Frontal cortex (tissue), 4 donors: ENCODE results near the gene SLC12A4. TPM values are rescaled to one million over a fixed set of nuclear protein-coding genes. Genes with fewer than 3 reads are reported as not detected.
"Not testable (repeated sequence)": the region's sequence is repeated elsewhere in the genome, so short reads cannot be mapped to it uniquely, and the experiment has no call there.

Experiments
- DNase-seq, 2 donors: peaks; one replicate each; pipeline ENCODE4 v3.0.0; 2012; ENCODE audit warnings: low spot score in 2 of 2
- FAIRE-seq: peaks from 2 replicates; lab custom pipeline; 2012; peaks lifted over from hg19 to GRCh38; lab: Jason Lieb, UNC
- total RNA-seq: library from RNA; depleted of rRNA; stranded (reverse); fragments of >200 nt; gene quantifications from one replicate; pipeline ENCODE4 v1.2.3, GENCODE V29; 2014
- donor health status: control.
- donor health status: control.
- donor health status: control.

Gene SLC12A4
- total RNA-seq, 1 donor from 2014 or later: 6.5 TPM

DNA sequence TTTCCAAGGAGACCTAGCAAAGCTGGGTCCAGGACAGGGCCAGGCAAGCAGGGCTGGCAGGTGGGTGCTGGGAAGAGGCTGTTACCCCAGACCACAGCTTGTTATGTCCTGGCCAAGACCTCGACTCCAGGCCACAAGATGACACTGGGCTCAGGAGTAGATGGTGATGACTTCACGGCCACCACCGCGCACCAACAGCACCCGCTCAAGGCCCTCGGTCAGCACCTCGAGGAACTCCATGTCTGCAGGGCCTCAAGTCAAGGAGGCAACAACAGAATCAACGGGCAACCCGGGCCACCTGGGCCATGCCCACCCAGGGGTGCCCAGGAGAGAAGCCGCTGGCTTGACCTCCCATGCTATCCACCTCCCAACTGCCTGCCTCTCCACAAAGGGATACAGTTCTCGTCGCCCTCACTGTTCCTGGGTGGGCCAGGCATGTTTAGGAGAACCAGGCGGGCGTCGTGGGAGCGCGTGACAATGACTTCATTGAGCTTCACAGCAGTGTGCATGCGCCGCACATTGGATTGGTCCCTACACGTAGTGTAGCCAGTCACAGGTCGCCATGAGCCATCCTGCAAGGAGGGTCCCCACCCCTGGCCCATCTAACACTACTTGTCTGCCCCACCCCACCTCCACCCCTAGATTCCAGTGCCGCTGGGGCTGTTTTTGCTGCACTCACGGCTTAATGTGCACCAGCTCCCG lies 23.6 kb downstream of the SLC12A4 start:
- no peak for FAIRE-seq
- DNase-seq: no peak

DNA sequence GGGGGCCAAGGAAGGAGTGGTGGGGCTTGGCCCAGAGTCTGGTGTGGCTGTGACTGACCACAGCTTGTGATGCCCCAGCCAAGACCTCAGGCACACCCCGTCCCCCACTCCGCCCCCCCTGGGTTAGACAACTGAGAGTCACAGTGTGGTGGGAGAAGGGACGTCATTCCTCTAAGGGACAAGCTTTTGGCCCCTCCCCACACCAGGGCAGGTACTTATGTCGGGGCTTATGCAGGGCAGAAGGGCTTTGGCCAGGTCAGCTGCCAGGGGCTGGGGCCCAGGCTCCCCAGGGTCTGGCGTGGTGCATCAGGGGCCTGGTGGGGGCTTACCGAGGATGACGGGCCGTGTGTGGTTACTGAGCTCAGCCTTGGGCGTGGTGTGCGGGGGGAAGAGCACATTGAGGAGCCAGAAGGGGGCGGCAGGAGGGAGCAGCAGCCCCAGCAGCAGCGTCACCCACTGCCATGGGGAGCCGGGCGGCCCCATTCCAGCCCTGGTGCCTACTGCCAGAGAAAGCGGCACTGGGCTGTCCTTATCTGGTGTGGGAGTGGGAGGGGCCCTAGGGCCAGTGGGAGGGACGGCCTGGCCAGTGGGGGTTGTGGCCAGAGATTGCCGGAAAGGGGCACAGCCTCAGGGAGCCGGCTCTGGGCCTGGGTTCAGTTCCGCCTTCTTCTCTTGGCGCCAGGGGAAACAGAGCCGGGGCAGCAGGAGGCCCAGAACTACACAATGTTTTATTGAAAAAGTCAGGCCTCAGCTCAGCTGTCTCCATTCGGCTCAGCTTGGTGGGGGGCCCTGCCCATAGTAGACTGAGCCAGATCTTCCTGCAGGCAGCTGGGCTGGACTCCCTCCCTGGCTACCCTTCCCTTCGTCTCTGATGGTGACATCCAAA lies 24.6 kb downstream of the SLC12A4 start, which contains the start of gene LCAT:
LCAT (minus strand) TSS at position 502 of the 886 bp plus-strand sequence; CDS start at position 483, 19 bp downstream.
- peak; percentile 73 to 74 for DNase-seq

DNA sequence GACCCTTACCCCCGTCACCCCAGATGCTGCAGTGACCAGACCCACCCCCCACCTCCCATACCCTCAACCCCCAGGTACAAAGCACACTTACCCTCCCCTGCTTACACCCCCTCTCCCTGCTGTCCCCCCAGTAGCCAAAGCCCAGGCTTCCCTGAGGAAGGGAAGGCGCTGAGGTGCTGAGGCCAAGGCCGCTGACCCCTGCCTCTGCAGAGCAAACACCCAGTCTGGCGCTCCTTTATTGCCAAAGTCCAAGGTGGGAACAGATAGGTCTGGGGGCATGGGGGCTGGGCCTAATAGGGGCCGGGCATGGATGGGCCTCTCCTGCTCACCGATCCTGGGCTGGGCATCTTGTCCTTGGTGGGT lies 25.2 kb downstream of the SLC12A4 start:
- no peak for DNase-seq
- FAIRE-seq: no peak

More for the DNA sequence above, 24.6 kb downstream of the SLC12A4 start, which contains the start of gene LCAT:
- no peak for FAIRE-seq

DNA sequence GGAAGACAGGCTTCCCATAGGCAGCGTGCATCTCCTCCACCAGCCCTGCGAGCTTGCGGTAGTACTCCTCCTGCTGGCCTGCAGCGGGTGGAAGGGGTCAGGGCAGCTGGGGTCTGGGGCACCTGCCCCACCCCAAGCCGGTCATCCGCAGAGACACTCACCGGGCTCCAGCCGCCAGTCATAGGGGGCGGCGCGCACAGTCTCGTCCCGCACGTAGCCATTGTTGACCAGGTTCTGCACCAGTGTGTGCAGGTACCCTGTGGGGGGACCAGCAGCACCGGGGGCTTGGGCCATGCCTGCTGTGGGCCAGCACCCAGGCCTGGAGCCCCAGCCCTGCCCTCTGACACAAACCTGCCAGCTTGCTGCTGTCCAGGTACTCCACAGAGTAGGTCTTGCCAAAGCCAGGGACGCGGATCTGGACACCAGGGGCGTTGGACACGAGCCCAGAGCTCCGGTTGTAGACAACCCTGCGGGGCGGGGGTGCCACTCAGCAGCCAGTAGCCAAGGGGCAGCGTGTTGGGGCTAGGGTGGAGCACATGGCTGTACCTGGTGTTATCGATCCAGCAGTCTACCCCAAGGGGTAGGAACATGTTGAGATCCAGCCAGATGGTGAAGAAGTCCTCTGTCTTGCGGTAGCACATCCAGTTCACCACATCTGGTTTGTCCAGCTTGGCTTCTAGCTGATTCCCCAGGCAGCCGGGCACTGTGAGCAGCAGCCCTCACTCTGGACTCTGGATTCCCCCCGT lies 25.8 kb downstream of the SLC12A4 start:
- DNase-seq (no peak), FAIRE-seq (no peak)

DNA sequence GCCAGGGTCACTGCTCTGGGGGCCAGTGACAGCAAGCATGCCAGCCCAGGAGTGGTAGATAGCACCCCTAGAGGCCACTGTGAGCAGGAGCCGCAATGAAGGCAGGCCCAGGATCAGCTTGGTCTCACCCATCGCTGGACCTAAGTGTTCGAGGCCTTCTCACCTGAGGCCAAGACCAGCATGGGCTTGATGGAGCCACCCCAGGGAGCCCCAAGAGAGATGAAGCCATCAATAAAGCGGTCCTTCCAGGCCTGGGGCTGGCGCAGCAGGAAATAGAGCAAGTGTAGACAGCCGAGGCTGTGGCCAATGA lies 26.3 kb downstream of the SLC12A4 start:
- FAIRE-seq: no peak
- DNase-seq: peak in 1 of 2 donors; percentile 54

DNA sequence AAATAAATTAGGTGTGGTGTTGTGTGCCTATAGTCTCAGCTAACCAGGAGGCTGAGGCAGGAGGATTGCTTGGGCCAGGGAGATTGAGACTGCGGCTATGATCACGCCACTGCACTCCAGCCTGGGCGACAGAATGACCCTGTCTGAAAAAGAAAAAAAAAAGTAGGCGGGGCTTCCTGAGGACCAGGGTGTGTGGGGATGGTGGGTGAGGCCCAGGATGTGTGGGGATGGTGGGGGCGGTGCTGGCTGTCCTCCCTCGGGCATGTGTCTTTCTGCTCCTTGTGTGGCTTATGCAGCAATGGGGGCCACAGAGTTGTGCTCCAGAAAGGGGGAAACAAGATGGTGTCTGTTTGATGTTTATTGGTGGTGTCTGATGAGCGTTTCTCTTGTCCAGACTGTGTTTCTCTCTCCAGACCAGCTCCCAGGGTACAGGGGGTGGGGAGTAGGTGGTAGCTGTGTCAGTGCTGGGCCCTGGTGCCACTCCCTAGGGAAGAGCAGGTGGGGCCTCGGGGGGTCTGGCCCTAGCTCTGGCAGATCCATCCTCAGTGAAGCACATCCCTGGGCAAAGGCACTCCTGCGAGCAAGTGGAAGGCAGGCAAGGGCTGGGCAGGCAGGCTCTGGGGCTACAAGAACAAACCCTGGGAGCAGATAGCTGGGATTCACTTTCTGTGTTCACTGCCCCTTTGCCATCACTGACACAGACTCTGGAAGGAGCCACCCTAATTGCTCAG lies 26.8 kb downstream of the SLC12A4 start:
- DNase-seq: no peak
- FAIRE-seq: no peak

DNA sequence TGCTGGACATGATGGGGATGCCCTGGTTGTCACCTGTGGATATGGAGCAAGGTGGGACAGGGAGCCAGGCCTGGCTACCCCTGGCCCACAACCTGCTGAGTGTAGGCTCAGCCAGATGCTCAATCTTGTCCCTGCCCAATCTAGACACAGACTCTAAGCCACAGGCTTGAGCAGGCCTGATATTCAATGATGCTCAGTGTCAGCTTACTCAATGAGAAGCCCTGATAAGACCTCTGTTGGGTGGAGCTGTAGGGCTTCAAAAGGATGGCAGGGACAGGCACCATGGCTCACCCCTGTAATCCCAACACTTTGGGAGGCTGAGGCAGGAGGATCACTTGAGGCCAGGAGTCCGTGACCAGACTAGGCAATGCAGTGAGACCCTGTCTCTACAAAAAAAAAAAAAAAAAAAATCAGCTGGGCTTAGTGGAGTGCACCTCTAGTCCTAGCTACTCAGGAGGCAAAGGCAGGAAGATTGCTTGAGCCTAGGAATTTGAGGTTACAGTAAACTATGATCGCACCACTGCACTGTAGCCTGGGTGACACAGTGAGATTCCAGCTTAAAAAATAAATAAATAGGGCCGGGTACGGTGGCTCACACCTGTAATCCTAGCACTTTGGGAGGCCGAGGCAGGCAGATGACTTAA lies 27.9 kb downstream of the SLC12A4 start:
- DNase-seq (no peak), FAIRE-seq (no peak)

DNA sequence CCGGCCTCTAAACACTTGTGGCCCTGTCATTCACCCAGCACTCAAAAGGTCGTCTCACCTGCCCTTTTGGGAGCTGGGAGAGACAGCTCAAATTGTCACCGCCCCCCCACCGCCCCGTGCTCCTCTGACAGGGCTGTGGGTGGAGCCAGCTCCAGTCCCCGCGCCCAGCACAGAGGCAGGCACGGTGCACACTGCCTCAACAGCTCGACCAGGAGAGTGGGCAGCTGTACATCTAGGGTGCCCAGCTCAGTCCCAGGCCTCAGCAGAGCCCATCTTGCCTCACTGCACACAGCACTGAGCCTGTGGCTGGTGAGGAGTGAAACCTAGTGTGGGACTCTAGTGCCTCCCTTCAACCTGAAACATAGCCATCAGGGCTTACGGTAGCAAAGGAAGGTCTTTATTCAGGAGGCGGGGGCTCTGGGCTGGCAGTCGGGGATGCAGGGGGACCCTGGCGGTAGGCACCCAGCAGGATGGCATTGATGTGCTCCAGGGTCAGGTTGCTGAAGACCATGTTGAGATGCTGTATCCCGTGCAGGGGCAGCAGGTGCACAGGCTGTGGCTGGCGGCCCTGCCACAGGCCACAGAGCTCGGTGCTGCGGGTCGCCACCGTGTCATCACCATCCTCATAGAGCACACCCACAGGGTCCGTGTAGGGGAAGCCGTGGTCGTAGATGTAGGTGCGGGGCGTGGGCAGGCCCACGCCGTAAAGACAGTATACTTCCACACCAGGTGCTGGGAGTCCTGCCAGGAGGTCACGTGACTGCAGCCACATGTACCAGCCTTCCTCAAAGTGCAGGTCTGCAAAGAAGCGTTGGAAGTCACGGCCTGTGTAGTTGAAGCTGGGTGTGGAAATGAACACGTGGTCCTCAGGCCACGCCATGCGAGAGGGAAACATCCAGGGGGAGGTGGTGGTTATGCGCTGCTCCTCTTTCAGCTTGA lies 28.7 kb downstream of the SLC12A4 start:
- FAIRE-seq (no peak), DNase-seq (no peak)

DNA sequence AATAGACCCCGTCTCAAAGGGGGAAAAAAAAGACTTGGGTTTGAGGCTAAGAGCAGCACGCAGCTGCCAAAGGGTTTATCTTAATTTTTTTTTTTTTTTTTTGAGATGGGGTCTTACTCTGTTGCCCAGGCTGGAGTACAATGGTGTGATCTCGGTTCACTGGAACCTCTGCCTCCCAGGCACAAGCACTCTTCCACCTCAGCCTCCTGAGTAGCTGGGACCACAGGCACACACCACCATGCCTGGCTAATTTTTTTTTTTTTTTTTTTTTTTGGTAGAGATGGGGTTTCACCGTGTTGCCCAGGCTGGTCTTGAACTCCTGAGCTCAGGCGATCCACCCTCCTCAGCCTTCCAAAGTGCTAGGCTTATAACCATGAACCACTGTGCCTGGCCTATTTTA lies 30.7 kb downstream of the SLC12A4 start:
- not testable (repeated sequence) for FAIRE-seq, DNase-seq

DNA sequence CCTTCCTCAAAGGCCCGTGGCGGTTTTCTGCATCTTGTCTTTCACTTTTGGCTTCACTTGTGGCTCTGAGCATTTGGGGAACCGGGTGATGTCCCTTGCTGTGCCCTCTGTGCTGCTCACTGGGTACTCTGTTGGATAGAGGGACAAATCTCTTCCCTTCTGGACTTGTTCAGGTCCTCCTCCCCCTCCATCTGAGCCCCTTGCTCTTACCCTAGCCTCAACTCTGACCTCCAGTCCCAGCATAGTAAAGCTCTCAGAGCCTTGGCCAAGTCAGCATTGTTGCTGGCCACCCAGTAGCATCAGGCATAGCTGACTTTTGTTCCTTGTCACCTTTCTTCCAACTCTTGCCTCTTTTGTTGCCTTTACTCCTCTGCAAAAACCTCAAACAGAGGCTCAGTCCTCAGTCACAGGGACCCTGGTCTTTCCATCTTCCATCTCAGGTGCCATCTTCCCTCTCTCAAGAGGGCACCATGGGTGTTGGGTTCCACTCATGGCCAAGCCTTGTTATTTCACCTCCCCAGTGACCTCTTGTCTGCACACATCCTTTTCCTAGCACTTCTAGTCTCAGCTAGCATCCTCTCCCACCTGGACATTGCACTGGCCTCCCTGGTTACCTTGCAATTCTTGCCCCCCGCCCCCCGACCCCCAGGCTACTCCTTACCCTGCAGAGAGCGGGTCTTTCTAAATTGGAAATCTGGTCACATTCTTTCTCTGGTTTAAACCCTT lies 31.4 kb downstream of the SLC12A4 start:
- FAIRE-seq (no peak), DNase-seq (peak in 1 of 2 donors; percentile 57)

DNA sequence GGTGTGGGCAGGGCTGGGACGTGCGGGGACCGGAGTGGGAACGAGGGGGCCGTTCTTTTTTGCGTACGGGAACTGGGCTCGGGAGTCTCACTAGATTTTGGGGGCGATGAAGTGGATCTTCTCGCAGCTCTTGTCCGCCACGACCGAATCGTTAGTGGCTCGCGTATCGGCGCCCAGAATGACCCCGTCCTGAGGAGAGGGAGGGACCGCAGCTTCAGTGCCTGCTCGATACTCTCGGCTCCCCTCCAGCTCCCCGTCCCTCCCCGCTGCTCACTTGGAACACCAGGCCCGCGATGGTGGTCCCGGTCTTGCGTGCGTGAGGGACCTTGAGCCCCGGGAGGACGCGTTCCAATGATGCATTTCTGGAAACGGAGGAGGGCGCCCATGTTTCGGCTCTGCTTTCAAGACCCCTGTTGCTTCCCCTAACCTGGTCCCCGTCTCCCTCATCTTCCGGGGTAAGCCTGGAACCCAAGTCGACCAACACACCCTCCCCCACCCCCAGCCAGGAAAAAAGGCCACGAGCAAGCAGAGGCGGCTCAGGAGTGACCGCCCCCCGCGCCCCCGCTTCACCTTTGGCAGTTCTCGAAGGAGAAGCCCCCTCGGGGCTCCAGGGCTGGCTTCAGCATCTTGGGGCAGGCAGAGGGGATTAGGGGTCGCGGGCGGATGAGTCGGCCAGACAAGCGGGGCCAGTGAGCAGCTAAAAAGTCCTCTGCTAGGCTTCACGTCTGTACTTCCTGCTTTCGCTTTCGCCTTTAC lies 32.1 kb downstream of the SLC12A4 start, which contains the start of gene PSMB10:
PSMB10 (minus strand) TSS at position 727 of the 756 bp plus-strand sequence; CDS start at position 626, 101 bp downstream.
- DNase-seq: peak in 1 of 2 donors; percentile 65
- no peak for FAIRE-seq

DNA sequence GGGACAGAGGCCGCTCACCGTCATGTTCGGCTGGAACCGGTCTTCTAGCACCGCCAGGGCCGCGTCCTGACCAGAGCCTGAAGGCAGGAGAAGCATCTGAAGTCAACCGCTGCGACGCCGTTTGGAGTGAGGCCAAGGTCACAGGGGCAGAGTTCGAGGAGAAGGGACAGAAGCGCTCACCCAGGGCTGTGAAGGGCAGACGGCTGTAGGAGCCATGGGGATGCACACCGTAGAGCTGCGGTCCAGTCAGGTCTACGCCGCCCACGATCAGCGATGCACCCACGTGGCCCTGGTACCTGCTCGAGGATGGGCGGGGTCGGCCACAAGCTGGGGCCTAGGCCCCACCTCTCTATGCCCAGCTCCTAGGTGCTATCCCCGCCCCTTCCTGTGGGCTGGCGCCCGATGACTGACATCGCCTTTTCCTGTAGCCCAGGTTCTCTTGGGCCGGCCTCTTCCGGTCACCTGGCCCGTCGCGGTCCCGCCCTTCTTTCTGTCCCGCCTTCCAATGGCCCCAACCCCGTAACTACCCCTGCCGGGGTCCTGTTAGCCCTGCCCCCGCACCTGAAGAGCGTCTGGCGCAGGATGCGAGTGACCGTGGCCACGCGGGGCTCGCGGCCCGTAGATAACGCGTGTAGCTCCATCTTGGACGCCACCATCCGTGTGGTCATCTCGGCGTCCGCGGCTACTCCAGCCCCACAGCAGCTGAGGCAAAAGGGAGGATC lies 32.9 kb downstream of the SLC12A4 start:
- DNase-seq (peak; percentile 91 to 99), FAIRE-seq (no peak)

DNA sequence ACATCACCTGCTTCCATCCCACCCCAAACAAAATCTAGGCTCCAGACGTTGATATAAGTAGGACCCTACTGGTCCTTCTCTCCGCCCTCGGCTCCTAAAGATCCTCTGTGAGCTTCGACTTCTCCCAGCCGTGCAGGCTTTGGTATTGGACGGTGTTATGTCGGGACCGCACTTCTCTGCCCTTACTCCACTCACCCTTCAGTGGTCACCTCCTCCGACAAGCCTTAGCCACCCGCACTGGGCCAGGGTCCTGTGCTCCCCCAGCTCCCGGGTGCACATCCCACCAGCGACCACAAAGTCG lies 33.4 kb downstream of the SLC12A4 start:
- DNase-seq (no peak), FAIRE-seq (no peak)

DNA sequence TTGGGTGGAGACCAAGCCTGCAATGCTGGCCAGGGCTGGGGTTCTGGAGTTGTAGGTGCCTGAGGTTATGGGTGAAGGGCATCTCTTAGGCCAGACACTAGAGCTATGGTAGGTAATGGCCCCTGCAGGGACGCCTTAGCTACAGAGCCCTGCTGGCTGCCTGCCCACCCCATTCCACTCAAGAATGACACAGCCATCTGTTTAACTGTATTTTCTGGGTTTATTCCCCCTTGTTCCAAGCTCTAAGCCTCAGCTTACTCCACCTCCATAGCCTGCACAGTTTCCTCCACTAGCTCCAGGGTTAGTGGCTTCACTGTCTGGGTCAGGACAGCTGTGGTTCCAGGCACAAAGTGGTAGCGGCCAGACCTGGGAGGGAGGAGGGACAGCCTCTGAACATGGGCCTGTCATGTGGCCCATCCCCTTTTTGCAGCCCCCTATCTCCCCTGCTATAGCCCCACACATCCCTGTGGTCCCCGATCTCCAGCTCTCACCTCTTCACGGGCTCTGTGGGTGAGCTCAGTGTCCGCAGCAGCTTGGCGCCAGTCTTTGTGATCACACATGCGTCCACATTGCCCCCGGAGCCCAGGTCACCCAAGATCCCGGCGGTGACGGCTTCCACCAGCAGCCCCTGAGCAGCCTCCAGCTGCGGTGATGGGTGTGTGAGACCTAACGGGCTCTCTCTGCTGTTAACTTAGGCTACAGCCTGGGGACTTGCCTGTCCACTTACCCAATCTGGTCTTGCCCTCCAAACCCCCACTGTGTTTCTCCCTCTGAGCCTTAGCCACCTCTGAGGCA lies 33.9 kb downstream of the SLC12A4 start:
- no peak for FAIRE-seq
- DNase-seq: no peak

DNA sequence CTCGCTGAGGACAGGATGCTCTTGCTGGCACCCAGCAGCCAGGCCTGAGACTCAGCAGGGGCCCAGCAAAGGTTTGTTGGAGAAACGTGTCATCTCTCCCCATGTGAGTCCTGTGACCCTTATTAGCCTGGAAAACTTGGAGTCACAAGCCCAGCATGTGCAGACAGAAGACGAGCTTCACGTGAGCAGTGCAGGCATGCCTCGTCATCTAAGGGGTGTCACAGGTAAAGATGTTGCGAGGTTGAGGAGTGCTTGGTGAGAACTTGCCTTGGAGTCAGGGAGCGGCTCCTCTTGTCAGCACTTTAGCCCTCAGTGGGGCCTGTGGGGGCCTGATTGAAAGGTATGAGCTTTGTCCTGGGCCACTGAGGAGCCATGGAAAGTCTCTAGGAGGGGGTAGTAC lies 34.6 kb downstream of the SLC12A4 start:
- DNase-seq (no peak), FAIRE-seq (no peak)

DNA sequence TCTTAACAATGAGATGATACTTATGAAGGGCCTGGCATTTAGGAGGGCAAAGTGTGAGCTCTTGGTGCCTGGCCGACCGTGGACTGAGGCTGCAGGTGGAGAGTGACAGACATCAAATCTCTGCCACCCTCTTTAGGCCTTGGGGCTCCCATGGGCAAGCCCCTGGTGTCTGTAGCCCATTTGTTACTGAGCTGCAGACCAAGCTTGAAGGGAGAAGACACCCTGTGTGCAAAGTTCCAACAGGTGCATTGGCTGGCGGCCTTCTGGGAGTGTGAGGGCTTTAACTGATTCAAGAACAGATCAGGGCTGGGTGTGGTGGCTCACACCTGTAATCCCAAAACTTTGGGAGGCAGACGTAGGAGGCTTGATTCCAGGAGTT lies 36.0 kb downstream of the SLC12A4 start:
- no peak for FAIRE-seq

More for the DNA sequence above, 36.0 kb downstream of the SLC12A4 start:
- no peak for DNase-seq
